GM19467 (cell line): ENCODE measurements around the gene SORCS3.

Experiments used
- ATAC-seq: cut with Tn5 transposase; IDR thresholded peaks from one replicate; pipeline ENCODE4 v1.9.1; 2021; ENCODE audit warnings: mild to moderate bottlenecking, moderate library complexity; ENCODE audit not compliant: unreplicated experiment

Gene SORCS3

GRCh38 chr10:104773105-104773504 is 132.0 kb downstream of the SORCS3 start:
- no peak for ATAC-seq

DNA sequence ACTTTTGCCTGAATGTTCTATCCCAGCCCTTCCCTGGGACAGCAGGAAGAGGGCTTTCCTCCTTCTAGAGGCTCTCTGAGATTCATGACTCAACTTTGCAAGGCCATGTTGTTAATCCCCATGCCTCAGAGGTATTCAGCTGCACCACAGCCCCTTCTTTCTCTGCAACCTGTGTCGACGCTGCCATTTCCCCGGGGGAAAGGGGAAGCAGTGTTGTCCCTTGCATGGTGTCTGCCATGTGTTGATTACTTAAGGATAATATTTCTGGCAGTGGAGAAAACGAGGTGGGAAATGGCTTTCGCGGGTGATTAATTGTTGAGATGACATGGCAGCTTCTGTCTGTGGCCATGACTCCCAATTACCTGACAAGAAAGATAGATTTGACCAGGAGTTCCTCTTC is 133.1 kb downstream of the SORCS3 start:
- ATAC-seq, result no peak

DNA sequence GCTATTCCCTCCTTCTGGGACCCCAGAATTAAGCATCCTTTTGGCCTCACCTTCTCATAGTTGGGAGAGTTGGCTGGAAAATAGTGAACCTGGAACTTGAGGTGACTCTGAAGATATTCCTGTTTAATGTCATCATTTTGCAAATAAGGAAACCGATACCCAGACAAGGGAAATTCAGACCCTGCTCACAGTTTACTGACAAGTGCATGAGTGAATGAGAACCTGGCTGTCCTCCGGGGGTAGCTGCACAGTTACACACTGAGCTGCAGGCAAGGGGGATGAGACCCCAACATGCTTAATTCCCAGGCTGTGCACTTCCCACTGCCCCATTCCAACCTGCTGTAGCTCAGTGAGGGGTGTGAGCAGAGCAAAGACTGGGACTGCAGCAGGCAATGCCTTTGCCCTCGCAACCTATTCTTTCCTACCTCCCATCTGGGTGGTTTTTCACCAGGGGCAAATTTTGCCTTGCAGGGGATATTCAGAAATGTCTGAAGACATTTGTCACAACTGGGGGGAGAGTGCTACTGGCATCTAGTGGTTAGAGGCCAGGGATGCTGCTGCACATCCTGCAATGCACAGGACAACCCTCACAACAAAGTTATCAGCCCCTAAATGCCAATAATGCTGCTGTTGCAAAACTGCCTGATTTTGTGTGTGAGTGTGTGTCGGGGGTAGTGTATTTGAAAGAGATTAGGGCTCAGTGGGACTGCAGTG is 136.2 kb downstream of the SORCS3 start:
- ATAC-seq, result no peak

DNA sequence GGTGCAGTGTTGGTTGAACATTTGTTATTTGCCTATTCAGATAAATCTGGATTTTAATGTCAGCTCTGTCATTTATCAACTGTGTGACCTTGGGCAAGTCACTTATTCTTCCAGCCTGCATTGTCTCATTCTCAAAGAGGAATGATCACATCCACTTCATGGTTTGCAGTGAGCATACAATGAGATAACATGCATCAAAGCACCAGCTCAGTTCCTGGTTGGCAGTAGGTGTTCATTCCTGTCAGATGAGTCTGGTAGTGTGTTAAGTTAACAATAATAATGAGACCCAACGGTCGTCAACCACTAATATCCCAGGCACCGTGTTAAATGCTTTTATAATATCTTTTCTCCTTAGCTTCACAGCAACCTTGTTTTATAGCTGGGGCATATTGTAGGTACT is 137.3 kb downstream of the SORCS3 start:
- ATAC-seq, result no peak

DNA sequence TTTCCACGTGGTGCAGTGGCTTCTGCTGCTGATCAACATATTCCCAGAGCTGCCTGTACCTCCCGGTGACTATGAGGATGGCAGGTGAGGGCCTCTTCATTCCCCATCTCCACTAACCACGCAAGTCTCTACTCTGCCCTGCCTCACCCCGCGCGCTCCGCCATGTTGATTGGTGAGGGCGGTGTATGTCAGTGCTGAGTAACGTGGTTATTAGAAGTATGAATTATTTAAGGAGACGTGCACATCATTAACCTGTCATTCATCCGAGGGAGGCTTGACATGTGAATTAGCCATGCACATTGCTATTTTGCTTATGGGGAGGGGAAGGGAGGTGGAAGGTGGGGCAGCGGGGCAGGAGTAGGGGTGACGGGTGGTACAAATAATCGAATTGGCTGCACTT is 138.6 kb downstream of the SORCS3 start:
- ATAC-seq, result no peak

GRCh38 chr10:104780165-104780564 is 139.1 kb downstream of the SORCS3 start:
- ATAC-seq, result no peak

- ATAC-seq, result no peak
These were observed 140.0 kb downstream of the SORCS3 start for GRCh38 chr10:104780946-104781595.

GRCh38 chr10:104784452-104784851 is 143.4 kb downstream of the SORCS3 start:
- ATAC-seq, result no peak

GRCh38 chr10:104791471-104791870 is 150.4 kb downstream of the SORCS3 start:
- ATAC-seq, result no peak

DNA sequence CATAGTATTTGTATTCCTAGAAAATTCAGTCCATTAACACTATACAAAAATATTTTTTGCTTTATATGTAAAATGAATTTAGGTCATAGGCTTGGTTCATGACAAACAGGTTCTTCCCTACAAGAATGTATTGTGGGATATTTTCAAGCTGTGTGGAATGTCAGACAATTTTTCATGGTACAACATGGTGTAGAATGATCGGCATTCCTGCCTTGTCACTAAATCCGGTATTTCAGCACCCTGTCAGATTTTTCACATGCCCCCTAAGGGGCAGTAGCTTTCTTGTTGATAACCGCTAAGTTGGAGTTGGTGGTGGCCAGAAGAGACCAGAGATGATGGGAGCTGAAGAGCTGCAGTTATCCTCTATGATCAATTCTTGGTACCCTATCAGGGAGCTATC is 154.3 kb downstream of the SORCS3 start:
- ATAC-seq, result no peak

DNA sequence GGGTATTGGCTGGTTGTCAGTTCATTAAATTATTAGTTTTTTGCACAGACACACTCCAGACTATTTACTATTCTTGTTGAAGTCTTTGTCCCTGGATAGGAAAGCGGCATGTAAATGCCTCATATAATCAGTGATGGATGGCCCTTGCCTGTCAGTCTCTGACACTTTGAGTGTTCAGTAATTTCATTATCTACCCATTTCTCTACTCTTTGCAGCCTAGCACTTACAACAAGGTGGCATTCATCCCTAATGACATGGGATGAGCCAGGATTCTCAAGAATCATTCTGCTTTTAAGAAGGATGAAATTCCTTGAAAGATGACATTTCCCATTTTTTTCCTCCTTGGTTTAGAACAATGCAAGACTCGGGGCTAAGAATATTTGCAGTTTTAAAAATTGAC is 155.7 kb downstream of the SORCS3 start:
- no peak for ATAC-seq

GRCh38 chr10:104802941-104803340 is 161.9 kb downstream of the SORCS3 start:
- ATAC-seq, result no peak

DNA sequence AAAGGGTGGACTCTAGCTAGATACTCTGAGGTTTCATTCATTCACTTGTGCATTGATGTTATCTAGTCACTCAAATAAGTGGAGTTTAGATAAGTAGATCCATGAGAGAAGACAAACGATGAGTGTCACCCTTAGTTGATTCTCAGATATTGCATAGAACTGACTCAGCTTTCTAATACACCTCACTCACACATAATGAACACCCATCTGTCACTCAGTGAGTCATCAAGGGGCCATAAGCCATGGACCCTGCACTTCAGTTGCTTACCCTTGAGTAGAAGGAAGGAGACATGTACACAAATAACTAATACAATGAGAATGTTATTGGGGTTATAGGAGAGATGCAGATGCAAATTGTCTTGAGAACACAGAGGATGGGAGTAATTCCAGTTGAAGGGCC is 163.8 kb downstream of the SORCS3 start:
- ATAC-seq, result no peak

- no peak for ATAC-seq
These were observed 165.7 kb downstream of the SORCS3 start for GRCh38 chr10:104806801-104807200.

- ATAC-seq, result no peak
These were observed 166.7 kb downstream of the SORCS3 start for GRCh38 chr10:104807581-104808310.

DNA sequence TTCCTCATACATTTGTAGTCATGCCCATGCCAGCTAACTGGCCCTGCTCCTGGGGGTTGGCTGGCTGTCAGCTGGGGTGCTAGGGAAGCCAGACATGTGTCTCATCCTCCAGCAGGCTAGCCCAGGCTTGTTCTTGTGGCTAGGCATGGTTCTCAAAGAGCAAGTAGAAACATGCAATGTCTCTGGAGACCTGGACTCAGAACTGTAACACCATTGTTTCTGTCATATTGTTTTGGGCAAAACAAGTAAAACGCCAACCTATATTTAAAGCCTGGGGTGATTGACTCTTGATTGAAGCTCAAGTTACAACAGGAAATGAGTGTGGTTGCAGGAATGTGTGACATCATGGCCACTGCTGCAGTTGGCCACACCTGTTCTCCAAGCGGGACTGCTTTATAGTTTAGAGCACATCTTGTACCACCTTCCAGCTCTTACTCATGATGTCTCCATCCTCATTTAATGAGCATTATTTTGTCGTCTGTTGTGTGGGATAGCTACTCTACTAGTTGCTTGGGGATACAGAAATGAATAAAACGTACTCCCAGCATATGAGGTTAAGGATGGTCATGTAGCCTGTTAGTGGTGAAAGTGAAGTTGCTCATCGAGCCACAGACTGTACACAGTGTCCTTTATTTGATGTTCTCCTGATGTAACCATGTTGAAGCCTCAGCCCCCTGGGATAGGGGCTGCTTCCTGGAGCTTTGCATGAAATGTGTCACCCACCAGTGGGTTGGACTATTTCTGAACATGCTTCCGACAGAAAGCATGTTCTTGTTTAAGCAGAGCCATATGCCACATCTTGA is 168.4 kb downstream of the SORCS3 start:
- ATAC-seq, result peak; percentile 67

GRCh38 chr10:104811166-104811565 is 170.1 kb downstream of the SORCS3 start:
- ATAC-seq, result no peak

DNA sequence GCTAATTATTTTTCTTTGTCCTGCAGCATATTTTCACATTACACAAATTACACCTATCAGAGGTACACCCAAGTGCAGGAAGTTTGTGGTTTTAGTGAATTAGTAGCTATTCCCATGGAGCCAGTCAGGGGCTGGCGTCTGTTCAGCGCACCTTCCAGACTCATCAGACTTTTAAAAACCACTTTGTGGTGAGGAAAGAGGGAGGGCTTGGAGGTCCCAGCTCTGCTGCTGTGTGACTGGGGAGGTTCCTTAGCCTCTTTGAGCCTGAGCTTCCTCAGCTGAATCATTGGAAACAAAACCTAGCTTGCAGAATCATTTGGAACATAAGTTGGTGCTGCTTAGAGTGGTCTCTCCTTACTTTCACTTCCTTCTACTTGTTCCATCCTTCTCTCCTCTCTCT is 175.4 kb downstream of the SORCS3 start:
- no peak for ATAC-seq

DNA sequence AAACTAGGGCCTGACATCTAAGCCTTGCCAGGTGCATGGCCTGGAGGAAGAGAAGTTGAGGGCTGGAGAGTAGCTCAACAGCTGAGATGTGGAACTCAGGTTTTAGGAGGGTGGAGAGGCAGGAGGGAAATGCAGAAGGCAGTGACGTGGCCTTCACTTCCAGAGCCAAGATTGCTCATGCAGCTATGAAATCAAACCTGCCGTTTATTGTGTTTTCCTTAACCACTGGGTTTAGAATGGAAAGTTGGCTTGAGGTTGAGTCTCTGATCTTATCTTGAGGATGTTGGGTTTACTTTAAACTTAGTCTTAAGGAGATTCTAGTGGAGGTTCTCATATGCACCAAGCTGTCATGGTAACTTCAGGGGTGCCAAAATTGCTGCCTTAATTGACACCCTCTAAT is 178.6 kb downstream of the SORCS3 start:
- no peak for ATAC-seq

DNA sequence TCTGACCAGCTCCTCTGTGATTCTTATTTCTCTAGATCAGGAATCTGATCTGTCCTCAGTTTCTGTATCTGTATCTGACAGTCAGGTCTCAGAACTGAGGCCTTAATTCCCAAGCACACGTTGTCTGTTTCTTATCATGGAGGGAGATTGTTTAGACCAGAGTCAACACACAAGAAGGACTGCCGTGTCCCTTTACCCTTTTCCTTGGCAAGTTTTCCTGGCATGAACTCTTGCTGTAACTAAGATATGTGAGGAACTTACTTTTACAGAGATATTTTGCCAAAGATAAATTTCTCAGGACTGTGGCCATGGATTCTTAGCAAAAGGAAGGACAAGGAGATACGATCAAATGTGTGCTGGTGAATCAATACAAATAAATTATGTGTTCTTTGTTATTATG is 181.0 kb downstream of the SORCS3 start:
- no peak for ATAC-seq

DNA sequence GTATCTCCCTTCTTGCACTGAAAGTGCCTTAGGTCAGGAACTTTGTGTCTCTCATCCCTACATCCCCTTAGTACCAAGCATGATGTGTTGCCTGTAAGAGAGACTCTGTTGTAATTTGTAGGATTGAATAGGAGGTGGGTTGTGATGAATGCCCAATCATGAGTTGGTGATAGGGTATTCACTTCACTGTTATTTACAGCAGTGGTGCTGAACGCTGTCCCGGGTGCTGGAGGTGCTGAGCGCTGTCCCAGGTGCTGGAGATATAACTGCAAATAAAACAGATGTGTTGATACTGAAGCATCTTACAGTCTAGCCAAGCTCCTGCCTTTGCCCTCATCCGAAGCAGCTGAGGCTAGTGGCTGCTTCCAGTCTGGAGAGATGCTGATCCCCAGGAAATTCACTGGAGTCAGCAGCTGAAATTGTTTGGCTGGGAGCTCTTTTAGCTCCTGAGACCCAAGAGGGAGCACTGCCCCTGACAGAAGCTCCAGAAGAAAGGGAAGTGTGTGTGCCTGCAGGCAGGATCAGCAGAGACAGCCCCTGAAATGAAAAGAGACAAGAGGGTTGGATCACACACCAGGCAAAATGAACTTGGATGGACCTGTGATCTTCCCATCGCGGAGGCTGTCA is 183.4 kb downstream of the SORCS3 start:
- no peak for ATAC-seq
